ENCODE data around the gene ADAMTS19.

ADAMTS19 gene

GRCh38 chr5:129500101-129500500 is 40.0 kb downstream of the ADAMTS19 start:
- no peak for DNase-seq (ENCODE audit: low read depth in 1 of 2, low spot score in 1 of 2)
- Histone ChIP-seq H3K27me3 (ENCODE audit: insufficient read depth, poor library complexity, severe bottlenecking) (no peaks in the 10 kb centered on the region), H3K27ac (replicated peaks) (no peak overlapping the region), H3K4me3 (replicated peaks; ENCODE audit: insufficient read depth, low read length) (no peak overlapping the region)
- TF ChIP-seq GABPA (IDR thresholded peaks at IDR 0.05; ENCODE audit: low read depth) (no peak), POLR2AphosphoS5 (IDR thresholded peaks at IDR 0.05; ENCODE audit: low read depth) (no peak), CTCF (IDR thresholded peaks at IDR 0.05; ENCODE audit: insufficient read depth, low read length) (no peak), REST (IDR thresholded peaks at IDR 0.05; ENCODE audit: insufficient replicate concordance, low read depth) (no peak), SPI1 (IDR thresholded peaks at IDR 0.05; ENCODE audit: borderline replicate concordance, low read depth) (no peak)

GRCh38 chr5:129506086-129506485 is 46.0 kb downstream of the ADAMTS19 start:
- Histone ChIP-seq H3K27me3 (ENCODE audit: insufficient read depth, poor library complexity, severe bottlenecking) (no peaks in the 10 kb centered on the region), H3K27ac (replicated peaks) (no peak overlapping the region), H3K4me3 (replicated peaks; ENCODE audit: insufficient read depth, low read length) (no peak overlapping the region)
- DNase-seq (ENCODE audit: low read depth in 1 of 2, low spot score in 1 of 2), result no peak
- TF ChIP-seq CTCF (IDR thresholded peaks at IDR 0.05; ENCODE audit: insufficient read depth, low read length), result no peak
- TF ChIP-seq SPI1 (IDR thresholded peaks at IDR 0.05; ENCODE audit: borderline replicate concordance, low read depth), result no peak

- Histone ChIP-seq H3K27ac (replicated peaks) (no peak overlapping the region), H3K27me3 (ENCODE audit: insufficient read depth, poor library complexity, severe bottlenecking) (no peaks in the 10 kb centered on the region), H3K4me3 (replicated peaks; ENCODE audit: insufficient read depth, low read length) (no peak overlapping the region)
- TF ChIP-seq POLR2AphosphoS5 (IDR thresholded peaks at IDR 0.05; ENCODE audit: low read depth) (no peak), REST (IDR thresholded peaks at IDR 0.05; ENCODE audit: insufficient replicate concordance, low read depth) (no peak), GABPA (IDR thresholded peaks at IDR 0.05; ENCODE audit: low read depth) (no peak), SPI1 (IDR thresholded peaks at IDR 0.05; ENCODE audit: borderline replicate concordance, low read depth) (no peak), CTCF (IDR thresholded peaks at IDR 0.05; ENCODE audit: insufficient read depth, low read length) (no peak)
- no peak for DNase-seq (ENCODE audit: low read depth in 1 of 2, low spot score in 1 of 2)
Measured at GRCh38 chr5:129506950-129507349, 46.9 kb downstream of the ADAMTS19 start.

GRCh38 chr5:129507527-129507926 is 47.4 kb downstream of the ADAMTS19 start:
- H3K27me3 ChIP-seq (ENCODE audit: insufficient read depth, poor library complexity, severe bottlenecking), result no peaks in the 10 kb centered on the region
- no peak overlapping the region for H3K27ac ChIP-seq (replicated peaks)
- TF ChIP-seq CTCF (IDR thresholded peaks at IDR 0.05; ENCODE audit: insufficient read depth, low read length) (no peak), REST (IDR thresholded peaks at IDR 0.05; ENCODE audit: insufficient replicate concordance, low read depth) (no peak)
- DNase-seq (ENCODE audit: low read depth in 1 of 2, low spot score in 1 of 2), result no peak
- no peak overlapping the region for H3K4me3 ChIP-seq (replicated peaks; ENCODE audit: insufficient read depth, low read length)
